Body of pancreas (tissue), 4 donors: Measurements from ENCODE around the gene FCHO1.

ENCODE experiments used
- POLR2A ChIP-seq, 3 donors: fragments of 450-650 bp; IDR thresholded peaks; one replicate each; pipeline ENCODE4 v1.6.1; 2016; ENCODE audit warnings: antibody characterized with exemption in 3 of 3, mild to moderate bottlenecking in 2 of 3
- TF ChIP-seq, protein P1 (sequence below), 7 experiments: fragments of 450-650 bp in 4 of 7; fragments of 200-600 bp in 3 of 7; sonication (generic) in 3 of 7; IDR thresholded peaks; one replicate each; pipeline ENCODE4 v1.5.1; 2016 to 2019; ENCODE audit warnings: antibody characterized with exemption in 7 of 7

DNA sequence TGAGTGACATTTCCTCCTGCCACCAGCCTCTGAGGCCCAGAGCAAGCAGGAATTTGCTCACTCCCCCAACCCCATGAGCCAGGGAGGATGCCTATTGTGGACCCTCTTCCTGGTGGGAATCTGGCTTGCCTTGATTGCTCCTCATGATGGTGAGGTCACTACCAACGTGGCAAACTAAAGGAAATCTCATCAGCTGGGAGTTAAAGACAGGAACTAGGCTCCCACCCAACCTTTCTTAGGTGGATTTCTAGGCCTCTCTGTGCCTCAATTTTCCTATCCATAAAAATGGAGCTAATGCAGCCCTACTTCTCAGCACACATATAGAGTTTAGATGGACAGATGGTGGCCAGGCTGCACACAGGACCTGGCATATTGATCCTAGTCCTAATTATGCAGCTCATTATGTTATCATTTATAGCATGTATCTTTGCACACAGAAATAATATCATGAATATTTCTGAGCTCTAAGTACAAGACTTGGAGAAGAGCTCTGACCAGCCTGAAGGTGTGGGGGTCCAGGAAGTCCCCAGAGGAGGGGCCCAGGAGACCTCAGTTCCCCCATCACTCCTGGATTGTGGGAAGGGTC lies 45.7 kb downstream of the FCHO1 start:
- TF ChIP-seq, protein P1, sequence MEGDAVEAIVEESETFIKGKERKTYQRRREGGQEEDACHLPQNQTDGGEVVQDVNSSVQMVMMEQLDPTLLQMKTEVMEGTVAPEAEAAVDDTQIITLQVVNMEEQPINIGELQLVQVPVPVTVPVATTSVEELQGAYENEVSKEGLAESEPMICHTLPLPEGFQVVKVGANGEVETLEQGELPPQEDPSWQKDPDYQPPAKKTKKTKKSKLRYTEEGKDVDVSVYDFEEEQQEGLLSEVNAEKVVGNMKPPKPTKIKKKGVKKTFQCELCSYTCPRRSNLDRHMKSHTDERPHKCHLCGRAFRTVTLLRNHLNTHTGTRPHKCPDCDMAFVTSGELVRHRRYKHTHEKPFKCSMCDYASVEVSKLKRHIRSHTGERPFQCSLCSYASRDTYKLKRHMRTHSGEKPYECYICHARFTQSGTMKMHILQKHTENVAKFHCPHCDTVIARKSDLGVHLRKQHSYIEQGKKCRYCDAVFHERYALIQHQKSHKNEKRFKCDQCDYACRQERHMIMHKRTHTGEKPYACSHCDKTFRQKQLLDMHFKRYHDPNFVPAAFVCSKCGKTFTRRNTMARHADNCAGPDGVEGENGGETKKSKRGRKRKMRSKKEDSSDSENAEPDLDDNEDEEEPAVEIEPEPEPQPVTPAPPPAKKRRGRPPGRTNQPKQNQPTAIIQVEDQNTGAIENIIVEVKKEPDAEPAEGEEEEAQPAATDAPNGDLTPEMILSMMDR (IDR thresholded peaks at IDR 0.05) = no peak
- TF ChIP-seq POLR2A (IDR thresholded peaks at IDR 0.05) = no peak
